Measurements from ENCODE around the gene FOXO6. TPM values are rescaled to one million over a fixed set of nuclear protein-coding genes. Genes with fewer than 3 reads are reported as not detected.

The FOXO6 gene
- total and polyA plus RNA-seq, 2 donors (not counting 1 experiment from before 2014, with no cell fraction given): 0.06 to 0.15 TPM

DNA sequence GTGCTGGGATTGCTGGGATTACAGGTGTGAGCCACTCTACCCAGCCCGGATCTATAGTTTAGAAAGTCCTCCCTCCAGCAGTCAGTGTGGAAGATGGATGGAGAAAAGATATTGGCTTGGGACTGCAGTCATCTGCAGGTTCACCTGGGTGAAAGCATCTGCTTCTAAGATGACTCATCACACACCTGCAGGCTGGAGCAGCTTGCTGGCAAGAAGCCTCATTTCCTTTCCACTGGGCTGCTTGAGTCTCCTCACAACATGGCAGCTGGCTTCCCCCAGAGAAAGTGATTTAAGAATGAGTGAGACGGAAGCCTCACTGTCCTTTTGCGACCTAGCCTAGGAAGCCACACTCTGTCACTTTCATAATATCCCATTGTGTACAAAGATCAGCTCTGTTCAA lies 50.0 kb downstream of the FOXO6 start:
- no peaks in the 10 kb centered on the region for H3K79me2 ChIP-seq (ENCODE audit: control insufficient read depth, insufficient read depth, low read length)
- no peak overlapping the region for H3K4me2 ChIP-seq (replicated peaks; ENCODE audit: low read depth, low read length, poor library complexity, severe bottlenecking)
- DNase-seq: no peak
- WGBS (ENCODE audit: insufficient coverage): 86% methylated on average over 3 of the region's 3 CpGs
- peaks cover 30% of the 10 kb centered on the region for H3K27me3 Mint-ChIP-seq
- ChIA-PET CTCF (no interaction called here), POLR2A (no interaction called here)
- no peaks in the 10 kb centered on the region for H3K36me3 ChIP-seq (replicated peaks in 1 of 2; ENCODE audit: control extremely low read depth in 1 of 2, control insufficient read depth in 1 of 2, extremely low read depth in 1 of 2, insufficient read depth in 2 of 2, low read length in 1 of 2)
- intact Hi-C loops (cut with micrococcal nuclease): no loop called here
- no peaks in the 10 kb centered on the region for H4K20me1 ChIP-seq (ENCODE audit: control insufficient read depth, insufficient read depth, low read length, poor library complexity, severe bottlenecking)
- no peaks in the 10 kb centered on the region for H3K4me1 ChIP-seq (ENCODE audit: control insufficient read depth in 2 of 2, insufficient read depth in 2 of 2, low read length in 2 of 2)
- H3K9ac ChIP-seq (ENCODE audit: low read length): no peak overlapping the region
- no peak overlapping the region for H2AFZ ChIP-seq (ENCODE audit: insufficient read depth, low read depth, low read length, poor library complexity, severe bottlenecking)
- no peak for TF ChIP-seq EZH2 (IDR thresholded peaks at IDR 0.05; ENCODE audit: borderline replicate concordance, insufficient read depth, low read depth, low read length, poor library complexity, severe bottlenecking)
- TF ChIP-seq, protein P1, sequence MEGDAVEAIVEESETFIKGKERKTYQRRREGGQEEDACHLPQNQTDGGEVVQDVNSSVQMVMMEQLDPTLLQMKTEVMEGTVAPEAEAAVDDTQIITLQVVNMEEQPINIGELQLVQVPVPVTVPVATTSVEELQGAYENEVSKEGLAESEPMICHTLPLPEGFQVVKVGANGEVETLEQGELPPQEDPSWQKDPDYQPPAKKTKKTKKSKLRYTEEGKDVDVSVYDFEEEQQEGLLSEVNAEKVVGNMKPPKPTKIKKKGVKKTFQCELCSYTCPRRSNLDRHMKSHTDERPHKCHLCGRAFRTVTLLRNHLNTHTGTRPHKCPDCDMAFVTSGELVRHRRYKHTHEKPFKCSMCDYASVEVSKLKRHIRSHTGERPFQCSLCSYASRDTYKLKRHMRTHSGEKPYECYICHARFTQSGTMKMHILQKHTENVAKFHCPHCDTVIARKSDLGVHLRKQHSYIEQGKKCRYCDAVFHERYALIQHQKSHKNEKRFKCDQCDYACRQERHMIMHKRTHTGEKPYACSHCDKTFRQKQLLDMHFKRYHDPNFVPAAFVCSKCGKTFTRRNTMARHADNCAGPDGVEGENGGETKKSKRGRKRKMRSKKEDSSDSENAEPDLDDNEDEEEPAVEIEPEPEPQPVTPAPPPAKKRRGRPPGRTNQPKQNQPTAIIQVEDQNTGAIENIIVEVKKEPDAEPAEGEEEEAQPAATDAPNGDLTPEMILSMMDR (IDR thresholded peaks at IDR 0.05): no peak
- peaks cover 0 to 10% (median 4%) of the 10 kb centered on the region in 3 donors for H3K9me3 ChIP-seq (ENCODE audit: control extremely low read depth in 1 of 3, control insufficient read depth in 2 of 3, insufficient read depth in 1 of 3, low read length in 2 of 3)
- H3K4me1 Mint-ChIP-seq: no peaks in the 10 kb centered on the region
- H3K27me3 ChIP-seq (replicated peaks in 1 of 4; ENCODE audit: control extremely low read depth in 1 of 4, control insufficient read depth in 3 of 4, insufficient read depth in 4 of 4, low read length in 3 of 4): peaks cover 0 to 11% (median 4%) of the 10 kb centered on the region in 4 experiments
- no peak overlapping the region for H3K4me3 Mint-ChIP-seq
- no peaks in the 10 kb centered on the region for H3K9me3 Mint-ChIP-seq (ENCODE audit: insufficient read depth)
- H3K27ac Mint-ChIP-seq: no peak overlapping the region
- no peak overlapping the region for H3K27ac ChIP-seq (ENCODE audit: low read length in 2 of 2)
- H3K4me3 ChIP-seq (ENCODE audit: control extremely low read depth in 1 of 5, extremely low read depth in 1 of 5, insufficient read depth in 1 of 5, low read depth in 2 of 5, low read length in 4 of 5): no peak overlapping the region
- ATAC-seq (ENCODE audit: low read depth): no peak

DNA sequence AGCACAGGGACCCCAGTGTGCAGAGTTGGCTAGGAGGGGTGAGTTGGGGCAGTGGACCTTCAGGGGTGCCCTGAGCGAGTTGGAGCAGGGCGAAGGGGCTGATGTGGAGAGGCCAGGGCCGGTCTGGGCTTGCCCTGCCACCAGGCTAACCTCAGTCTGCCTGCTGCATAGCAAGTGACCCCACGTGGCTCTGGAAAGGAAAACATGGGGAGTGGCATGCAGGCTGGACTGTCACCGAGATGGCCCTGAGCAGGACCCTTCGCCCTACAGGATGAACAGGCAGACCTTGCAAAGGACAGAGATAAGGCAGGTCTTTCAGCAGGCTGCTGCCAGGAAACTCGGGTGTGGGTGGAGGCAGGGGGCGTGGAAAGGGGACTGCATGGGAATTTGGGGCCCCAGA lies 51.5 kb downstream of the FOXO6 start:
- Histone ChIP-seq H3K36me3 (replicated peaks in 1 of 2; ENCODE audit: control extremely low read depth in 1 of 2, control insufficient read depth in 1 of 2, extremely low read depth in 1 of 2, insufficient read depth in 2 of 2, low read length in 1 of 2) (no peaks in the 10 kb centered on the region), H4K20me1 (ENCODE audit: control insufficient read depth, insufficient read depth, low read length, poor library complexity, severe bottlenecking) (no peaks in the 10 kb centered on the region), H3K9ac (ENCODE audit: low read length) (no peak overlapping the region), H3K79me2 (ENCODE audit: control insufficient read depth, insufficient read depth, low read length) (no peaks in the 10 kb centered on the region), H3K4me3 (ENCODE audit: control extremely low read depth in 1 of 5, extremely low read depth in 1 of 5, insufficient read depth in 1 of 5, low read depth in 2 of 5, low read length in 4 of 5) (no peak overlapping the region), H2AFZ (ENCODE audit: insufficient read depth, low read depth, low read length, poor library complexity, severe bottlenecking) (no peak overlapping the region), H3K4me1 (ENCODE audit: control insufficient read depth in 2 of 2, insufficient read depth in 2 of 2, low read length in 2 of 2) (no peaks in the 10 kb centered on the region), H3K4me2 (replicated peaks; ENCODE audit: low read depth, low read length, poor library complexity, severe bottlenecking) (no peak overlapping the region), H3K27me3 (replicated peaks in 1 of 4; ENCODE audit: control extremely low read depth in 1 of 4, control insufficient read depth in 3 of 4, insufficient read depth in 4 of 4, low read length in 3 of 4) (peaks cover 0 to 17% (median 5%) of the 10 kb centered on the region in 4 experiments), H3K27ac (ENCODE audit: low read length in 2 of 2) (no peak overlapping the region), H3K9me3 (ENCODE audit: control extremely low read depth in 1 of 3, control insufficient read depth in 2 of 3, insufficient read depth in 1 of 3, low read length in 2 of 3) (peaks cover 0 to 12% (median 4%) of the 10 kb centered on the region in 3 donors)
- CTCF ChIA-PET: no interaction called here
- ATAC-seq (ENCODE audit: low read depth) (no peak), DNase-seq (no peak)
- 64% methylated on average over 7 of the region's 8 CpGs for WGBS (ENCODE audit: insufficient coverage)
- Mint-ChIP-seq H3K27me3 (peaks cover 31% of the 10 kb centered on the region), H3K9me3 (ENCODE audit: insufficient read depth) (no peaks in the 10 kb centered on the region), H3K4me1 (no peaks in the 10 kb centered on the region), H3K27ac (no peak overlapping the region), H3K4me3 (no peak overlapping the region)
- POLR2A ChIA-PET: no interaction called here
- intact Hi-C loops (cut with micrococcal nuclease): no loop called here
- TF ChIP-seq, protein P1 (IDR thresholded peaks at IDR 0.05): no peak
- TF ChIP-seq EZH2 (IDR thresholded peaks at IDR 0.05; ENCODE audit: borderline replicate concordance, insufficient read depth, low read depth, low read length, poor library complexity, severe bottlenecking): no peak

All from B cell (primary cell).